ENCODE results near the gene NELFB.

Gene NELFB

DNA sequence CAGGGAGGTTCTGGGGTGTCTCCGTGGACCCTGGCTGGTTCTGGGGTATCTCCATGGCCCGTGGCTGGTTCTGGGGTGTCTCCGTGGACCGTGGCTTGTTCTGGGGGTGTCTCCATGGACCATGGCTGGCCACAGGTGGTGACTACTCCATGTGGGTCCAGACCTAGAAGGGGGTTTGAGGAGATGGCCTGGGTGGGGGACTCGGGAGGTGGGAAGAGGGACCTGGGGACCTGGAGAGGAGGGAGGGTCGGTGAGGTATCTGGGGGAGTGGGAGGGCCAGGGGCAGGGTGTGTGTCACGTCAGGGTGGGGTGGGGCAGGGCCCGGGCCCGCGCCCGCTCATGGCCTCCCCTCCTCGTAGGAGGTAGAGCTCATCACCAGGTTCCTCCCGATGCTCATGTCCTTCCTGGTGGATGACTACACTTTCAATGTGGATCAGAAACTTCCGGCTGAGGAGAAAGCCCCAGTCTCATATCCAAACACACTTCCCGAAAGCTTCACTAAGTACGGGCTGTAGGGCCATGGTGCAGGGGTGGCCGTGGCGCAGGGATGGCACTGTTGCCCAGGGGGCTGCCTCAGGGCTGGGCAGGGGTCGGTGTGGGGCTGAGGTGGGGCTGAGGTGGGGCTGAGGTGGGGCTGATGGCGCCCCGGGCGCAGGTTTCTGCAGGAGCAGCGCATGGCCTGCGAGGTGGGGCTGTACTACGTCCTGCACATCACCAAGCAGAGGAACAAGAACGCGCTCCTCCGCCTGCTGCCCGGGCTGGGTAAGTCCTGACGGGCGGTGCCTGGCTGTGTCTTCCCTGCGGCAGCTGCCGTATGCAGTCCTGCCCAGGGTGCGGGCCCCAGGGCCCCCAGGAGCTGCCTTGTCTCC, 11.7 kb downstream of the NELFB start:
- in situ Hi-C loops (cut with HindIII; ENCODE audit: low sequenced_read_pairs) = loop anchor here (5.0 kb wide), 1 partner anchor 95 kb away; the partner anchor contains the start of genes LRRC26 and TMEM210

DNA sequence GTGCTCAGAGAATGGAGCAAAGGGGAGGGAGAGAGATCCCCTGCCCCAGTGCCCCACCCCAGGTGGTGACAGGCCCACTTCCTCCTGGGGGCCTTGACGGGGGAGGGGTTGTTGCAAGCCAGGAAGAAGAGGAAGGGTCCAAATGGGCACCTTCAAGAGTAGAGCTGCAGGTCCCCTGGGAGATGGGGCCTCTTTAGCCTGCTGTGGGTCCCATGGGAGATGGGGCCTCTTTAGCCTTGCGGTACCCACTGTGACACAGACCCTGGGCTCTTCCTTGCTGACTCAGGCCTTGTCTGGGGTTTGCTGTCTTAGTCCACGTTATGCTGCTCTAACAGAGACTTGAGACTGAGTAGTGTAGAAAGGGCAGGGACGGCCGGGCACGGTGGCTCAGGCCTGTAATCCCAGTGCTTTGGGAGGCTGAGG, 12.8 kb downstream of the NELFB start:
- in situ Hi-C loops (cut with HindIII; ENCODE audit: low sequenced_read_pairs) = loop anchor here (5.0 kb wide), 1 partner anchor 96 kb away; the partner anchor contains the start of genes LRRC26 and TMEM210

DNA sequence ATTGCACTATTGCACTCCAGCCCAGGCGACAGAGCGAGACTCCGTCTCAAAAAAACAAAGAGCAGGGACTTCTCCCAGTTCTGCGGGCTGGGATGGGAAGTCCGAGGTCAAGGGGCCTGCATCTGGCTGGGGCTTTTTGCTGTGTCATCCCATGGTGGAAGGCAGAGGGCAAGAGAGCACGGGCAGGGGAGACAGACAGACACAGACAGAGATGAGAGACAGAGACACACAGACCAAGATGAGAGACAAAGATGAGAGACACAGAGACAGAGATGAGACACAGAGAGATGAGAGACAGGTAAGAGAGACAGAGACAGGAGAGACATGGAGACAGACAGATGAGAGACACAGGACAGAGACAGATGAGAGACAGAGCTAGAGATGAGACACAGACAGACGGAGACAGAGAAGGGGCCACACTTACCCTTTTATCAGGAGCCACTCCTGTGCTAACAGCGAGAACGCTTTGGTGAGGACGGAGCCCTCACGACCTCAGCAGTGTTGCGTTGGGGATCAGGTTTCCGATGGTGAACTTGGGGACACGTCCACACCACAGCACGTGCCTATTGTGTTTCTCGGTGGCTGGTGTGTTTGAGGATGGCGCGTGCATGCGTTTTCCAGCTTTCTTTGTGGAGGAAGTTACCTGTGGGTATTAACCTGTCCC, 13.5 kb downstream of the NELFB start:
- in situ Hi-C loops (cut with HindIII; ENCODE audit: low sequenced_read_pairs) = loop anchor here (5.0 kb wide), 1 partner anchor 96 kb away; the partner anchor contains the start of genes LRRC26 and TMEM210

DNA sequence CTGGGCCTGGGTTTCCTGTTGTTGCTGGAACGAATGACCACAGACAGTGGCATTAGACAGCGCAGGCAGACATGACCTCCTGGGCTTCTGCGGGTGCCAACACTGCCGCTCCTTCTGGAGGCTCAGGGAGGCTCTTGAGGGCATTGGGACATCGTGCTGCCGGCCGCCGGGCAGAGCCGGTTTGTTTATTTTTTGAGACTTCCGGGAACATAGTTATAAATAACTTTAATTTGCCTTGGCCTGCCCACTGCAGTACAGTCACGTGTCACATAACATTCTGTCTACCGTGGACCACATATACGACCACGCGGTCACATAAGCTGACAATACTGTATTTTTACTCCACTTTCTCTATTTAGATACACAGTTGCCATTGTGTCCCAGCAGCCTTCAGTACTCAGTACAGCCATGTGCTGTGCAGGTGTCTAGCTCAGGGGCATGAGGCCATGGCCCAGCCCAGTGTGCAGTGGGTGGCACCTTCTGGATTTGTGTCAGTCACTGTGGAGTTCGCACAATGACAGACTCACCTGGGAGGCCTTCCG, 14.2 kb downstream of the NELFB start:
- in situ Hi-C loops (cut with HindIII; ENCODE audit: low sequenced_read_pairs) = loop anchor here (5.0 kb wide), 1 partner anchor 97 kb away; the partner anchor contains the start of genes LRRC26 and TMEM210

DNA sequence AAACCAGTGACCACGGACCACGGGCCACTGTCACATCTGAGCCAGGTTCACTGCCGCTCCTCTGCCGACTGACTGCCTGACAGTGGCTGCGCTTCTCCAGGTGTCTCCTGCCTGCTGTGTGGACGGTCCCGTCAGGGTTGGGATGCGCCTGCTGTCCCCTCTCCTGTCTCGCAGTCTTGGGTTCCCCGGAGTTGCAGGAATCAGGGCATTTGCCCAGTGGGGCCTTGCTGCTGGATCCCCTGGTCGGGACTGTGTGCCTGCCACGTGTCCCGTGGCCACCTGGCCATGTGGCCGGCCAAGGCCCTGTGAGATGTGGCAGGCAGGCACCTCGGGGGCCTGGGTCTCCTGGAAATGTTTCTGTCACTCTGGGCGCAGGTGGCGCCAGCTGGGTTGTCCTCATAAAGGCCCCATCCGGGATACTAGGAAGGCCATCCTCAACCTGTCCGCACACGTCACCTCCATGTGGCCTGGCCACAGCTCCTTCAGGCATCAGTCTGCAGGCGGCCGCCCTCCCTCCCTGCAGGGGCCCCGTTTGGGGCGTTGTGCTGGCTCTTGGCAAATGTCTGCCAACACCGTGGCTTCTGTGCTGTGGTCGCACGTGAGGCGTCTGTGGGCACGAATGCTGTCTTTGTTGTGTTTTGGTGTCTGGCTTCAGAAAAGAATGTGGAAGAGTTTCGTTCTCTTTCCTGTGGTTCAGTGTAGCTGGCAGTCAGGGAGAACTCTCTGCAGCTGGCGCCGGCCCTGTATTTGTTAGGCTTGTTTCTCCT, 16.0 kb downstream of the NELFB start:
- in situ Hi-C loops (cut with HindIII; ENCODE audit: low sequenced_read_pairs) = no loop called here

DNA sequence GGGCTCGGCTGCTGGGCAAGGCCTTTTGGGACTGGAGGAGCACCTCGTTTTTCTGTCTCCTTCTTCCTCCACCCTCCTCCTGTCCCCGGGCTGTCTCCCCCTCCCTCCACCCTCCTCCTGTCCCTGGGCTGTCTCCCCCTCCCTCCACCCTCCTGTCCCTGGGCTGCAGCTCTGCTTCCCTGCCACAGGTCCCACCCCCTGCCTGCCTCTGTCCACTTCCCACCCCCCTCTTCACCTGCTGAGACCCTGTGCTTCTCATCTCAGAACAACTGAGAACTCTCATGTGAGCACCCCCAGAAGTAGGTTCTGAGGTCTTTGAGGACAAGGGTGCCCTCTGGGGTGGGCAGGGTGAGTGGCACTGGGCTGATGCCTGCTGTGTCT, 16.6 kb downstream of the NELFB start:
- in situ Hi-C loops (cut with HindIII; ENCODE audit: low sequenced_read_pairs) = no loop called here

DNA sequence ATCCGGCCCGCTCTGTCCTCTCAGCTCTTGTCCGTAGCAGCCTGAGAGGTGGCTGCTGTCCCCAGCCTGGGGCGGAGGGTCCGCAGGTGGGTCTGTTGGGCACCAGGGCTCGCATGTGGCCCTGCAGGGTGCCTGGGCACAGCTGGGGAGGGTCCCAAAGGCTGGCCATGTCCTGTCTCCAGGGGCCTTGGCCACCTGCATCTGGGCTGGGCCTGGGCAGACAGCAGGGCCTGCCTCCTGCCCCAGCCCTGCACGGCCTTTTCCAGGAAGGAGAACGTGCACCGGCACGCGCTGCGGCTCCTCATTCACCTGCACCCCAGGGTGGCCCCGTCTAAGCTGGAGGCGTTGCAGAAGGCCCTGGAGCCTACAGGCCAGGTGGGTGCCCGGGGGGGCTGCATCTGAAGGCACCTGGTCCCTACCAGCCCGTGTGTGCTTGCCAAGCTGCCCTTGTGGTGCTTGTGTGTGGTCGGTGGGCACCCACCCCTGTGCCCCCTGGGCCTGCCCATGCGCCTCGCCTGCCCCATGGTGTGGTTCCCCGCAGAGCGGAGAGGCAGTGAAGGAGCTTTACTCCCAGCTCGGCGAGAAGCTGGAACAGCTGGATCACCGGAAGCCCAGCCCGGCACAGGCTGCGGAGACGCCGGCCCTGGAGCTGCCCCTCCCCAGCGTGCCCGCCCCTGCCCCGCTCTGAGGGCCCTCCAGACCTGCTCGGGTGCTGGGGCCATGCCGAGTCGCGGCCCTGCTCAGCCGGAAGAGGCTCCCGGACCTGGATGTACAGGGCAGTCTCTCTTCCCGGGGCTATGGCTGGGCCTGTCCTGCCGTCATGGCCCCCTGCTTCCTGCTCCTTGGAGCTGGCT, 17.3 kb downstream of the NELFB start:
- in situ Hi-C loops (cut with HindIII; ENCODE audit: low sequenced_read_pairs) = no loop called here

DNA sequence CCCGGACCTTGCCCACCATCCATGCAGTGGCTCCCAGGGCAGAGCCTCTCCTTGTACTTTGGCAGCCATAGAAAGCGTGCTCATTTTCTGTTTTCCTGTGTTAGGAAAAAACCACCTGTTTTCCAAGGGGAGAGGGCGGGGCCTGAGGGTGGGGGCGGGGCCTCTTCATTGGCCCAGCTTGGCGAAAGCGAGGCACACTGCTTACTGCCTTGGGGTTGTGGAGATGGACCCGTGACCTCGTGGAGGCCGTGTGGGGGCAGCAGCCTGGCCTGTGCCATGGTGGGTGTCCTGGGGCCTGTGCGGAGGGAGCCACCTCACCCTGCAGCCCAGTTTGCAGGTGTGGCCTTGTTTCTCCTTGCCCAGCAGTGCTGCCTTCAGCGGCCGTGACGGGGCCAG, 18.0 kb downstream of the NELFB start:
- in situ Hi-C loops (cut with HindIII; ENCODE audit: low sequenced_read_pairs) = no loop called here

DNA sequence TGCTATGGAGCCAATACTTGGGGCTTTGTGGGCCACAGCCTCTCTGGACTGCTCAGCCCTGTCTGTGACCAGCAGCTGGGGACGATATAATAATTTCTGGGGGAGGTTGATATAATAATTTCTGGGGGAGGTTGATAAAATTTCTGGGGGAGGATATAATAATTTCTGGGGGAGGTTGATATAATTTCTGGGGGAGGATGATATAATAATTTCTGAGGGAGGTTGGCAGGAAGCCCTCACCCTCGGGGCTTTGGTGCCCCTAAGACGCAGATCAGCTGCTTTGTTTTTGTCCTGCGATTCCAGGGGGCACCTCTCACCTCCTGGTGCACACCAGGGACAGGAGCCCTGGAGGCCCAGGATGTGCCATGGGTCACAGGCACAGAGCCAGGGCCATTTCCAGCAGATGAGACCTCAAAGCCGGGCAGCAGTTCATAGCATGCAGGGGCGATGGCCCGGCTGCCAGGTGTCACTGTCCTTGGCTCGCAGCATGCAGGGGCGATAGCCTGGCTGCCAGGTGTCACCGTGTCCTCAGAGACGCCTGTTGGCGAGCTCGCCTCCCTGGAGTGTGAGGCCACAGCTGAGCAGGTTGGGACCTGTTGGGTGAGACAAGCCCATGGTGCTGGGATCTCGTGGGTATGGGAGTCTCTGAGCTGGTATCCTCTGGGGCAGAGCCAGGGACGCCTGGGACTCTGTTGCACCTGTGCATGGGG, 18.6 kb downstream of the NELFB start:
- in situ Hi-C loops (cut with HindIII; ENCODE audit: low sequenced_read_pairs) = no loop called here

DNA sequence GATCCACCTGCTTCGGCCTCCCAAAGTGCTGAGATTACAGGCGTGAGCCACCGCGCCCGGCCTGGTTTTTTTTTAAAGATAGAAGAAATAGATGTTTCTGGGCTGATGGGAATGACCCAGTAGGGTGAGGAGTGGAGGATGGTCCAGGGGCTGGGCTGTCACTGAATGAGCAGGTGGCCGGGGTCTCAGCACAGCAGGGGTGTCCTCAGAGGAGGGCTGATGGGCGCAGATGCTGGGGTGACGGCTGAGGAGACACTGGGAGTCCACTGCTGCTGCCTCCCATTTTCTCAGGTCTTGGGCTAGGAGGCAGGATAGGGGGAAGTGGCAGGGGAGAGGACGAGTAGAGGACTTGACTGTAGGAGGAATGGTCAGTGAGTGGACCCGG, 20.1 kb downstream of the NELFB start:
- in situ Hi-C loops (cut with HindIII; ENCODE audit: low sequenced_read_pairs) = no loop called here

DNA sequence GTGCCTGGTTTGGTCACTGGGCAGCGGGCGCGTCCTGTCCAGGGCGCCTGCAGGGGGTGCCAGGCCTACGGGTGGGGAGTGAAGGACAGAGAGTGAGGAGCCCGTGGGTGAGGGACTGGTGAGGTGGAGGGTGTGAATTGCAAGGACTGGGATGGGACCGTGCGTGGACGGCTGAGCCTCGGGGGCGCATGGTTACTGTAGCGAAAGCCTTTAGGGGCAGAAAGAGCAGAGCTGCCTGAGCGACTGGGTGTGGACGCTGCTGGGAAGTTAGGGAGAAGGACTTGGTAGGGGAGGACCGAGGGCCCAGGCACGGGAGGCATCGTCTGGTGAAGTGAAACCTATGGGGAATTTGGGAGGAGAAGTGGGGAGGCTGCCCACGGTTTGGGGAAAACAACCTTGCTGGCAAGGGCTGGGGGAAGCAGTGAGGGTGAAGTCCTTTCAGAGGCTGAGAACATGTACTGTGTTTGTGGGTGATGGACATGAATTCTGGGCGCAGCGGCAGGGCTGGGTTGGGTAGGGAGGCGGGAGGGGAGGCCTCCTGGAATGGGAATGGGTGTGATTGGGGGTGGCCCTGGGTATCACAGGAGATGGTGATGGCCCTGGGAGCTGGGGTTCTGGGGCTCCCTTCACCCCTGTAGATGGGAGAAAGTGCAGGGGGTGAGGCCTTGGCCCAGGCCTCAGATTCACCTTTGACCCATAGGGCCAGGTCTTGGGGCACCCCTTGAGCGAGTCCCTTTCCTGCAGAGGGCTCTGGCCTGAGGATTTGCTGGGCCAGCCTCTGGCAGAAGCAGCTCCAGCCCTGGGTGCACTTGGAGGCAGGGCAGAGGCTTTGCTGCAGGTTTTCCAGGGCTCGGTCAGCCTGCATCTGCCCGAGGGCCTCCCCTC, 20.7 kb downstream of the NELFB start:
- in situ Hi-C loops (cut with HindIII; ENCODE audit: low sequenced_read_pairs) = no loop called here

DNA sequence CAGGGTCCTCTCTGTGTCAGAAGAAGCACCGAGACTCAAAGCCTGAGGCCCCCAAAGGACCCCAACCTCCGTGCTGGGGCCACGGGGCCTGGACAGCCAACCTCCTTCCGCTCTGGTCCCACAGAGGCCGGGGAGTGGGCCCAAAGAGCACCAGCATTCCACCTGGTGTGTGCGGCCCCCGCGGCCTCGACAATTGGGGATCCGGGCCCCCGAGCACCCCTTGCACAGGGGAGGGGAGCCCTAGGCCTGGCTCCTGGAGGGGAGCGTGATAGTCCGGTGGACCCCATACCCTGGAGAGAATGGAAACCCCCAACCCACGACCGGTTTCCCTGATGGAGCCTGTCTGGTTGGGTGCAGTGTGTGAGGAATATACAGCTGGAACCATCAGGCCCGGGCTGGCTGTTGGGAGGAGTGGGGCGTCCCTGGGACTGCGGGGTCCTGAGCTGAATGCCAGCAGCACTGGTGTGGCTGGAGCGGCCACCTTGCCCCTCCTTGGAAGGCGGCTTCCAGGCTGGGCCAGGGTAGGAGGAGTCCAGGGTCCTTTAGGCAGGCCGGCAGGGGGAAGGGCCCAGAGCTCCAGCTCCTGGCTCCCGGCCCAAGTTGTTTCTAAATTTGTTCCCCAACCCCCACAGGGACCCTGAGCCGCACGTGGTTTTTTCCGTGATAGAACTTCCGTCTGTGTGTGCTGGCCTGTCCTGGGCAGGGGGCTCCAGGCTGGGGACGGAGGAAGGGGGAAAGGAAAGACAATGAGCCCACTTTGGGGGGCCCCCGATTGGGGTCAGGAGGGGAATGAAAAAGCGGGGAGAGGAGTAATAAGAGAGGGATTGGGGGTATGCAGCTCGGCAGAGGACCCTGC, 21.6 kb downstream of the NELFB start:
- in situ Hi-C loops (cut with HindIII; ENCODE audit: low sequenced_read_pairs) = no loop called here

DNA sequence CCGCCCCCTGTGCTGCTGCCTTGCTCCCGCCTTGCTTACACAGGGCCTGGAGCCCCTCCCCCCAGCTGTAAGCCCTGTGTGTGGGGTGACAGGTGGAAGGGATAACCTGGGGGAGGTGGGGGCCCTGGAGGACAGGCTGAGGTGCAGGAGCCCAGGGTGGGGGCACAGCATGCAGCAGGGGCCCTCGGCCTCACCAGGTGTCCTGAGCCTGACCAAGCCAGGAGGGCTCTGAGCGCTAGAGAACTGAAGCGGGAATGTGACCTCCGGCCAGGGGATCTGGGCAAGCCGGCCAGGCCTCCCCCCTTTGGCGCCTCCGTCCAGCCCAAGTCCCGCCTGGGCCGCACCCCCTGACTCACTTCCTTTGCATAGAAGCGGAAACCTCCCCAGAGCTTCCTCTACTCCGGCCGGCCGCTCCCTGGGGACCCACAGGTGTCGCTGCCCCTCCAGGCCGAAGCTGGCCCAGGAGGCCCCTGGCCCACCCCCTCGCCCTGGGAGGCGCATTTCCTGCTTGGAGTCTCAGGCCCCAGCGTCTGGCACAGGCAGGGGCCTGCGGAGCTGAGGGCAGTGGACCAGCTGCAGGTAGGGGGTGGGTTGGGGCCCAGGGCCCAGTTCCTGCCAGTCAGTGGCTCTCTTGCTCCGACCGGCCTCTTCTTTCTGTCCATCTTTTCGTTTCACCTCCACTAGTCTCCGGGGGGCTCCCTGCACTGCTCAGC, 22.4 kb downstream of the NELFB start, which contains the start of gene TOR4A:
Gene TOR4A (plus strand): TSS at position 398 of the 713 bp plus-strand sequence. CDS start 964 bp downstream, outside the sequence.
- in situ Hi-C loops (cut with HindIII; ENCODE audit: low sequenced_read_pairs) = no loop called here

DNA sequence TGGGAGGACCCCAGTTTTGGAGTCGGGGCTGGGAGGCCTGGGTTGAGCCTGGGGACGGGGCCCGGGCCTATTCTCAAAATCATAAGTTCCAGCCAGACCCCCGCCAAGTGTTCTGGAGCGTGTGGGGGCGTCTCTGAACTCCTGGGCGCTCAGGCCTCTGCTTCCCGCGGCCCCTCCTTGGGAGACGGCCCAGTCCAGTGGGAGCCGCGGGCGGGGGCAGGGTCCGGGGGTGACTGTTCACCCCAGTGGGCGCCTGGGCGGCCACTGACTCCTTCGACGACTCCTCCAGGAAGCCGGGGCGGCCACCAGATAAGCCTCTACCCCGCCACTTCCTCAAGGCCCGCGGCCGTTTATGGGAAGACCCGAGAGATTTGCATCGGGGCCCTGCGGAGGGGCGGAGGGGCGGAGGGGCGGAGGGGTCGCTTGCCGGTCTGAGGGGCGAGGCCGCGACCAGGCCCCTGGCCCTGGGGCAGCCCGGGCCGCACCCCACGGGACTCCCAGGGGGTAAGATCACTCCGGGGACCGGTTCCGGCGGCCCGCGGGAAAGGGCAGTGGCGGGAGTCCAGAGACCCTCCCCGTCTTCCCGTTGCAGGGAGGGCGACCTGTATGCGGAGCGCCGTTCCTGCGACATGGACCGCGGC, 23.1 kb downstream of the NELFB start:
- in situ Hi-C loops (cut with HindIII; ENCODE audit: low sequenced_read_pairs) = no loop called here

DNA sequence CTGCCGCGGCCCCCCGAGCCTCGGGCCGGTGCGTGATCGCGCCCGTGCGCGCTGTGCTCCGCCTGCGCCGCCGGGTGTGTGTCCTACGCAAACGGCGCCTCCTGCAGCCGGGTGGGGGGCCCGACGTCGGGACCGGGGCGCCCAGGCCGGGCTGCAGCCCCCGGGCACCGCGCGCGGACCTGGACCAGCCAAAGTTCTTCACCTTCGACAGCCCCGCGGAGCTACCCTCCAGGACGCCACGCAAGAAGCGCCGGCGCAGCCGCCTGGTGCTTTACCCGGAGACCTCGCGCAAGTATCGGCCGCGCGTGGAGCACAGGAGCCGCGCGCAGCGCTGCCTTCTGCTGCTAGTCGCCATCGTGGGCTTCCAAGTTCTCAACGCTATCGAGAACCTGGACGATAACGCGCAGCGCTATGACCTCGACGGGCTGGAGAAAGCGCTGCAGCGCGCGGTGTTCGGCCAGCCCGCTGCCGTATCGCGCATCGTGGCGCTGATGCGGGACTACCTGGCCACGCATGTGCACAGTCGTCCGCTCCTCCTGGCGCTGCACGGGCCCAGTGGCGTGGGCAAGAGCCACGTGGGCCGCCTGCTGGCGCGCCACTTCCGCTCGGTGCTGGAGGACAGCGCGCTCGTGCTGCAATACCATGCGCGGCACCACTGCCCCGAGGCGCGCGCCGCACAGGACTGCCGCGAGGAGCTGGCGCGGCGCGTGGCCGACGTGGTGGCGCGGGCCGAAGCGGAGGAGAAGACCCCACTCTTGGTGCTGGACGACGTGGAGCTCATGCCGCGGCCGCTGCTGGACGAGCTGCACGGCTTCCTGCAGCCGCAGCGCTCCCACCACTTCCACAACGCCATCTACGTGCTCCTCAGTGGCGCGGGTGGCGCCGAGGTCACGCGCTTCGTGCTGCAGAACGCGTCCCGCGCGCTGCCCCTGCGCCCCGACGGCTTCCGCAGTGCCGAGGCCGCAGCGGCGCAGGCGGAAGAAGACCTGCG, 23.9 kb downstream of the NELFB start:
- in situ Hi-C loops (cut with HindIII; ENCODE audit: low sequenced_read_pairs) = no loop called here
